Endothelial cell of hepatic sinusoid (primary cell): ENCODE results near the gene KRT35.
"Not testable (repeated sequence)": the region's sequence is repeated elsewhere in the genome, so short reads cannot be mapped to it uniquely, and the experiment has no call there.

Experiments used
- in situ Hi-C: cut with HindIII; loops from 2 replicates; pipeline ENCODE4 v1.10.0; 2017; ENCODE audit warnings: low sequenced_read_pairs

The KRT35 gene

DNA sequence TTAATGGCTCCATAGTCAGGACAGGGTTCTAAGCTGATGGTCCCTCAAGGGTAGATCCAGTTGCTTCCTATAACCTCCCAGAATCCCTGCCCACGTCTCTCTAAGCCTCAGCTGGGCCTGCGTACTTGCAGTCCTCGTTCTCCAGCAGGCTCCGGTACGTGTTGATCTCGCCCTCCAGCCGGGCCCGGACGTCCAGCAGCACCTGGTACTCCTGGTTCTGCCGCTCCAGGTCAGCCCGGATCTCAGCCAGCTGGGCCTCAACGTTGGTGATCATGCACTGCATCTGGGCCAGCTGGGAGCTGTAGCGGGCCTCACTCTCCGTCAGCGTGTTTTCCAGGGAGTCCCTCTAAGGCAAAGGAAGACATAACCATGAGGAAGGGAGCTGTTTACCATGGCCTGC lies 18.2 kb downstream of the KRT35 start:
- in situ Hi-C loops = no loop called here

DNA sequence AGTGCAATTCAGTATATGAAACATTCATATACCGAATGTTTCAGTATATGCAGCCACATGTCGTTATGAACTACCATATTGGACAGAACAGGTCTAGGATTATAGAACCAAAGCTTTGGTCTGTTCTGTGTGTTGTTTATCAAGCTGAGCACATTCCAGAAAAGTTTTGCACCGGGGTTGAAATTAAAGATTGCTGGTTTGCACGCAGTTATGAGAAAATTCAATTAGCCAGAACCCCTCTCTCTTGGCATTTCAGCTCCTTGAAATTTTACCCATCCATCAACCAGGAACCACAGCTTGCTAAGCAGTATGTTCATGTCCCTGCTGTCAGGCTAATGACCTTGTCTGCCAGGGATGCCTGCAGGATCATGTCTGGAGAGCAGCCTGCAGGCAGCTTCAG lies 23.3 kb downstream of the KRT35 start:
- in situ Hi-C loops = no loop called here

DNA sequence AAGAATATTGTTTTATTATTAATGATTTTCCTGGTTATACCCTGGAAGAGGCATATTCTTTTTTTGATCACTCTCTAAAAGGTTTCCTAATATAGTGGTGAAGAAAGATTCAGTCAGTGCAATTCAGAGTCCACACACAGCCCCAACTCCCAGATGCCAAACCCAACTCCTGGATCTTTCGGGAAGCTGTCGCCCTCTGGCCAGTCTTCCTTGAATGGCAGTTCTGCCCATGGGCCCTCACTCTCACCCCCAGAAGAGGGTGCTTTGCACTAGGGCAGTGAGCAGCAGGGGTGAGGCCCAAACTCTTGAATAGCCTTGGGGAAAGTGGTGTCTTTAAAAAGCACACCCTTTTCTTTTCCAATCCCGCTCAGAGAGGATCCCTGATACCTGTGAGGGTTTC lies 24.7 kb downstream of the KRT35 start:
- in situ Hi-C loops = no loop called here

DNA sequence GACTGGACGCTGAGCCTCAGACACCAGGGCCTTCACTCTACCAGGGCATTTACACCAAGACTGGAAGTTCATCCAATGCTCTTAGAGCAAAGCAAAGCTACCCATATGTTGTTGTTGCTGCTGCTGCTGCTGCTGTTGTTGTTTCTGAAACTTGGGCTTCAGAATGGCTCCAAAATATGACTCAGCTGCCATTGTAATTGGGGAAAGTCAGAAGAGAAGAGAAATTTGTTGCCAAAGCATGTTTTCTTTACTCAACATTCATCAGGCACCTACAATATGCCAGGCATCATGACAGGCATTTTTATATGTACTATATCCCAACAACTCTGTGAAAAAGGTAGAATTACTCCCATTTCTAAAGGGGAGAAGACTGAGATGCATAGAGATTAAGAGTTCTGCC lies 25.7 kb downstream of the KRT35 start:
- in situ Hi-C loops = no loop called here

DNA sequence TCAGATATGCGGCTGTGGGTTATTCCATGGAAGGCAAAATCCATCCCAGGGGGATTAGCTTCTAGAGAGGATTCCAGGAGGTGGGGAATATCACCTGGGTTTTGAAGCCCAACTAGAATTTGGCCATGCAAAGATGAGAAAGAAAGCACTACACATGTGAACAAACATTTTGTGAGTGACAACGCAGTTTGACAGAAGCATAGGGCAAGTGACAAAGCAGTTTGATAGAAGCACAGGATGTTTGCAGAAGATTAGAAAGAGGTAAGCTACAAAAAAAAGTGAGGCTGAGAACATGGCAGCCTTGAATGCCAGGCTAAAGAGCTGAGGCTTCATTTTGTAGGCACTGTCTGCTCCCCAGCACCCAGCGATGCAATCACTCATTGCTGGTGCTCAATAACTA lies 27.9 kb downstream of the KRT35 start:
- in situ Hi-C loops = no loop called here

DNA sequence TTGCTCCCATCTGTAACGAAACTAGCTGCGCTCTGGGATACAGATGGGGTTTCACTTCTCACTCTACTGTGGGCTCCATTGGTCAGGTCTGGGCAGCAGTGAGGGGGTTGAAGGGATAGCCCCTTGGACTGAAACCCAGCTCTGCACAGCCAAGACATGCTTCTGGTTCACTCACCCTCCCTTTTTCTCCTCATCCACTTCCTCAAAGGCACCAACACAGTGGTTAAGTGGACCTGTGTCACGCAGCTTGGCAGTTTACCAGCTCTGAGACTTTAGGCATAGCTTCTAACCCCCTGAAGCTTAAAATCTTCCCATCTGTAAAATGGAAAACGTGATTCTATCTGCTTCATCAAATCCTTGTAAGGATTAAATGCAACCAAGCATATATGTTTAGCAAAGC lies 28.7 kb downstream of the KRT35 start:
- in situ Hi-C loops = no loop called here

DNA sequence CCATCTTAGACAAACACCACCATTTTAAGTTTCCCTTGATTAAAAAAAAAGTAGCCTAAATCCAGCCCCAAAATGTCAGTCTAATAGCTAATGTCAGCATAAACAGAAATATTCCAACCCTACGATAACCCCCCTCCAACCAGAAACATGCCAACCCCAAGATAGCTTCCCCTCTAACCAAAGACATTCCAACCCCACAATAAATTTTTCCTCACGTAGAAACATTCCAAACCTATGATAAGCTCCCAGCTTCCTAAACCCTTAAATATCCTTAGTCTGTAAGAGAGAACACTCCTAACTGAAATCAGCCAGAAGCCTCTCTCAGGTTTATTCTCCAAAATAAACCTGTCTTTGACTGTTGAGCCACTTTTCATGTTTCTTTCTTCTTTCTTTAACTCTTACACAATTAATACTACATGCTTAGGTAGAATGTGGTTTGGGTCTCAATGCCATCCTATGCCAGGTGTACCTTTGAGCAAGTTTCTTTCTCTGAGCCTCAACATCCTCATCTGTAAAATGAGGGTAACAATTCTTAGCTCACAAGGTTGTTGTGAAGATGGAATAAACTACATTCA lies 29.7 kb downstream of the KRT35 start:
- in situ Hi-C loops = no loop called here

DNA sequence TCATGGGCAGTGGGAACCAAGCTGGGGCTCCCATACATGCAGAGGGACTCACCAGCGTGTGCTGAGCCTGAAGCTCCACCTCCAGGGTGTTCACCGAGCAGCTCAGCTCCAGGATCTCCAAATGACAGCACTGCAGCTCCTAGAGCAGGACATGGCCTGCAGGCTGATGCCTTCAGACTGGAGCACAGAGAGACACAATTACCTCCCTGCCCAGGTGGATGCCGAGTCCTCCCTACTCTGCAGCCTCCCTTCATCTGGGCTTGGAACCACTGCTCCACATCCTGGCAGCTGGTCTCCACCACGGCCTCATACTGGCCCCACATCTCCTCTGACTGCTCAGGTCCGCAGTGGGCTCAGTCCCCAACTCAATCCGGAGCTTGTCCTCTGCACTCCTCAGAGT lies 31.9 kb downstream of the KRT35 start:
- in situ Hi-C loops = no loop called here

DNA sequence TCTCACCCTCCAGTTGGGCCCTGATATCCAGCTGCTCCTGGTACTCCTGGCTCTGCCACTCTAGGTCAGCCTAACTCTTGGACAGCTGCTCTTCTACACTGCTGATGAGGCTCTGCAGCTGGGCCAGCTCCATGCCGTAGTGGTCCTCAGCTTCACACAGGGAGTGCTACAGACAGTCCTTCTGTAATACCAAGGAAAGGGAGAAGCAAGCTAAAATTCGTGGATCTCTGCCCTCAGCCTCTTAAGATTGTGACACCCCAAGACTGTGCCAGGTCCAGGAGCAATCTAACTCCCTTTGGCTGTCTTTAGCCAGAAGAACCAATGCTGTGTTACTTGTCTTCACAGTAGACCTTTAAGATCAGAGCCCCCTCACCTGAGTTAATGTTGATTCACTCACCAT lies 32.4 kb downstream of the KRT35 start:
- in situ Hi-C loops = no loop called here

DNA sequence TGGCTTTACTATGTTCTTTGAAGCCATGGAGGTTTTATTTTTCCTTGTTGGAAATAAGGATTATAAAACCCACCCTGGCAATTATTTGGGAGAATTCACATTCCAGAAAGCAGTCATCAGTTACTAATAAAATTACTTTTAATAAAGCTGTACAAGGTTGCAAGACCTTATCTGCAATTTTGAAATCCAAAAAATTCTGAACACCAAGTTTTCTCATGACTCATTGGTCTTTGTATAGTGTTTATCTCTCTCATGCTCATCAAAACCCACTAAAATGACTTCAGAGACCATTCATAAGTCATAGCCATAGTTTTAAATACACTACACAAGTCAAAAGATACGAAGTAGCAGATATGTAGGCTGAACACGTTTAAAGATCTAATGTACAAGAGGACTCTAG lies 34.1 kb downstream of the KRT35 start:
- in situ Hi-C loops = no loop called here

DNA sequence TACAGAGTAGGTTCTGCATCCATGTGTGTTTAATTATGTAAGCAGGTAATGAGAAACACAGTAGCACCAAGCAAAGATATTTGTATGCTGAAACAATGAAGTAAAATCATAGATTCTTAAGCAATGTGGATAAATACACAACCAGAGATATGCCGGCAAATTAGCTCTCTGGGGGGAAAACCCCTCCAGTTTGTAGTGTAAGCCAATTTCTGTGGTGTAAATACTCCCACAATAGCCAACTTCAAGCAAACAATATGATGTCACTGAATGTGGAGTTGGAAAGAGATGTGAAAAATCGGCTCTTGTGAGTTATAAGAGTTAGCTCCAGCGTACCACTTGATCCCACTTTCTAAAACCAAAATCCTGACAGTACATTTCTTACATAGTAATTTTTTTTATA lies 36.3 kb downstream of the KRT35 start:
- in situ Hi-C loops = loop anchor here (5.0 kb wide), 1 partner anchor 42 kb away; no protein-coding TSS in a partner anchor

DNA sequence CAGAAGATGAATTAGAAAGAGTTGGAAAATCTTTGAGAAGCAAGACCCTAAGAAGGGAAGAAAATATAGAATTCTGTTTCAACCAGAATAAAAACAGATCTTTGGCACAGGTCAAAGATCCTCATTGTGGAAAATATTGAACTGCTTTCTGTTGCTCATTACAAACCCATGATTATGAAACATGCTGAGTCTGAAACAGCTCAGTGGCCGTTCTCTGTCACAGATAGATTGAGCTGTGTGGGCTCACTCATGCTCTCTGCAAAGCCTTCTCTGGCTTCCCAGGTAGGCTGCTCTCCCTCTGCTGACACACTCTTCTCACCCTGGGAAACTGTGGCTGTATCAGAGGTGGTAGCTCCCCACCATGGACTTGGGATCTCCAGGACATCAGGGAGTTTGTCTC lies 36.8 kb downstream of the KRT35 start:
- in situ Hi-C loops = loop anchor here (5.0 kb wide), 1 partner anchor 42 kb away; no protein-coding TSS in a partner anchor

DNA sequence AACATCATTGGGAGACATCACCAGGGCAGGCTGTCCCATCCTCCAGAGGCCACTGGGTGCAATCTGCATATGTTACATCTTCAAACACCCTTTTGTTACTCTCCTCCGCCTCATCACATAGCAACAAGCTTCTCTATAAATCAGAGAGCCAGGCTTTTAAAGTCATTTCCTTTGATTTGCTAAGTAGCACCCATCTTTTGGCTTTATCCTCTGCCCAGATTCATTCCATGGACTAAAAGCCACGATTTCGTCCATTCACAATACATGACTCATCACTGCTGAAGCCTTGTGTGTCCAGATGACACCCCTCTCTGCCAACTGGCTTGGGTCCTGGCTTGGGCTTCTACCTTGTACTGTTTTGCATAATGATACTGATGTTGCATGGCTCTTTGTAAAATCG lies 38.2 kb downstream of the KRT35 start:
- in situ Hi-C loops = loop anchor here (5.0 kb wide), 1 partner anchor 40 kb away; no protein-coding TSS in a partner anchor

DNA sequence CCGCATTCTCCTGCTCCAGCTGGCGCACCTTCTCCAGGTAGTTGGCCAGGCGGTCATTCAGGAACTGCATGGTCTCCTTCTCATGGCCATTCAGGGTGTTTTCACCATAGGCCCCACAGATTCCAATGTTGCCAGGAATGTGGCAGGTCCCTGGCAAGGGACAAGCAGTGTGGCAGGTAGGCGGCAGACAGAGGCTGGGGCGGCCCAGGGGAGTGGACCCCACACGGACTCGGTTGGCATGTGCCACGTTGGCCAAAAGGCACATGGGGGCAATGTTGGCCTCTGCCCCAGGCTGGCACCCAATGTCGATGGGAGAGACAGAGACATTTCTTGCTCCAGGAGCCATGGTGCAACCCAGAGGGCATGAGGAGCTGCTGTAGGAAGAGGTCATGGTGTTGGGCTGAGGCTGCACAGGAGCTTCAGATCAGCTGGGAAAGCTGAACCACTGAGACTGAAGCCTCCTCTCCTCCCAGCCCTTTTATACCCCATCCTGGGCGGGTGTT lies 40.4 kb downstream of the KRT35 start, which contains the start of gene KRT38:
Gene KRT38 (minus strand): TSS at position 453 of the 503 bp plus-strand sequence. CDS start 62 bp downstream, at position 391.
- in situ Hi-C loops = loop anchor here (5.0 kb wide), 1 partner anchor 38 kb away; no protein-coding TSS in a partner anchor

DNA sequence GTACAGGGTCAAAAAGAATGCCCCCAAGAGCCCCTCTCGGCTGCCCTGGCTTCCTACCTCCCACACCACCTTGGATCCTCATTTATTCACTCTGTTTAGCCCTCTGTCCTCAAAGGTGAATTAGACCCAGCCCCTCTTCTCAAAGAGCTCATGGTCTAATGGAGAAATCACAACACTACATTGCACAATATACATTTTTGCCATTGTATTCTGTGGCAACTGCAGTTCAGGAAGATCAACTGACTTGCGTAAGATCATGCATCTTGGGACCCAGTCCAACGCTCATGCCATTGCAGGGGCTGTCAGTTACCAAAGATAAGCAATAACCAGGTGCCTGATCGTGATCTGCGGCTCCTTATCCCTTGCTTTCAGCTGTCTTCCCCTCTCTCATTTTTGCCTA lies 41.6 kb downstream of the KRT35 start:
- in situ Hi-C loops = no loop called here

DNA sequence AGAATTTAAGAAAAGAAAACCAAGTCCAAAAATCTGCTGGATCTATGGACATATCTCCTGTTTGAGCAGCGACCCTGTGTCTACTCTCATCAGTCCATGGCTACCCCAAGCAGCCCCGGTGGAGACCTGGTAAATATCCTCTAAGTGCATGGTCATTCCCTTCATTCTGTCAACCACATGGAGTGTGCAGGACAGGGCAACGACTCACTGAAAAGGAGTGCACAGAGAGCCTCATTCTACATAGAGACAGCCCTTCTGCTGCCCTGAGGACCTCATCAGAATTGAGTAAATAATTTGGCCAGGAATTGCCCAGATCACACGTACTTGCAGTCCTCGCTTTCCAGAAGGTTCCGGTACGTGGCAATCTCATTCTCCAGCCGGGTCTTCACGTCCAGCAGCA lies 43.2 kb downstream of the KRT35 start:
- in situ Hi-C loops = no loop called here

DNA sequence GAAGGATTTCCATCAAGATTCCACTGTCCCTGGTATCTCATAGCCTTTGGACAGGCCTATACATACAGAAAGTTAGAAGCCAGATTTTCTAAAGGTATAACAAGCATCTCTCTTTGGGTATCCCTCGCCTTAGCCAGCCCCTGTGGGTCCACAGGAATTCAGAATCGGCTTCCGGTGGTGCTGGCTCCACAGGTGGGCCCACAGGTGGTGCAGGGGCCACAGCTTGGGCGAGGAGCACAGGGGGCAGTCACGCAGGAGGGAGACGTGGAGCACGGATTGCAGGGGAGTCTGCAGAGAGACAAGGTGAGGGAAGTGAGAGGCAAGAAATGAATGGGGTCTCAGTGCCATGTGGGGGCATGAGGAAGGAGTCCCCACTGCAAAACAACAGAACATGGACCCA lies 43.7 kb downstream of the KRT35 start:
- in situ Hi-C loops = no loop called here

DNA sequence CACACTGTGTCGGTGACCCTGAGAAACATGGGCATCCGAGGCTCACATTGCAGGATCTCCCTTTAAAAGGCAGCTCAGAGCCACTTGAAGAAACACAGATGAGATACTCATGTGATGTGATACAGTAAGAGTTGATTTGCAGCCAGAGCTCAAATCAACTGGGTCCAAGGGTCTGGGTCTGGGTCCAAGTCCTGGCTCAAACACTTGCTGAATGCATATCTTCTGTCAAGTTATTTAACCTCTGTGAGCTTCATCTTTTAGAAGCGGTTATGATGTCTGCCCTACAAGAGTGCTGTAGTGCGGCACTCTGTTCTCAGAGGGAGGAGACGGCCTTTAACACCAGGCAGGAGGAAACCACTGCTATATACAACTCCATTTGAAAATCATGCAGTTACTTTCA lies 46.5 kb downstream of the KRT35 start:
- in situ Hi-C loops = no loop called here

DNA sequence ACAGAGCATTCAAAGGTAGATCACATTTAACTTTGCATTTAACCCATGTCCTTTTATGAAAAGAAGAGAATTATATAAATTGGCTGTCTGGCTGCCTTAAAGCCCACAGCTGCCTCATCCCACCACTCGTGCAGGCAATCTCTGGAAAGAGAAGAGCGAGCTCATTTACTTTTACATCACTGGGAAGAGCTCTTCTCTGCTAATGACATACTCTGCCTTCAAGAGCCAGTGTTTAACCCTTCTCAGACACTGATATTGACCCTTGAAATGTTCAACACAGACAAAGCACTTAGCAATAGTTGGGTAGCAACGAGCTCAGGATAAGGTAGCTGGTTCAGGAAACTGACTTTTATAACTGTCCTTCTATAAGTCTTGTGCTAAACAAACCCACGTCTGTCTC lies 46.9 kb downstream of the KRT35 start:
- in situ Hi-C loops = no loop called here

DNA sequence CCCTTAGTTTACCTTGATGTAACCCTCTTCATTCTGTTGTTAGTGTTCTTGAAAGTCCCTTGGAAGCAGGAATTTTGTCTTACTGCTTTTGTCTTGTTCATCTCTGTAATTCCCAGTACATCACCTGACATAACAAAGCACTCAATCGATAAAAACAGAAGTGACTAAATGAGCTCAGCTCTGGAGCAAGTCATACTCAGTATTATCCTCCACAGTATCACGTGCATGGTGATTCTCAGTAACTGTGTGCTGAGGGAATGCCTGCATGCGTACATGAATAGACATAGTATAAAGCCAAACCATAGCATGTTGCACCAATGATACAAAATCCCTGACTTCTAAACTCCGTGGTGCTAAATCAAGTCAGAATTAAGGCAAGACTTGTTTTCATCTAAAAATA lies 47.4 kb downstream of the KRT35 start:
- in situ Hi-C loops = no loop called here

DNA sequence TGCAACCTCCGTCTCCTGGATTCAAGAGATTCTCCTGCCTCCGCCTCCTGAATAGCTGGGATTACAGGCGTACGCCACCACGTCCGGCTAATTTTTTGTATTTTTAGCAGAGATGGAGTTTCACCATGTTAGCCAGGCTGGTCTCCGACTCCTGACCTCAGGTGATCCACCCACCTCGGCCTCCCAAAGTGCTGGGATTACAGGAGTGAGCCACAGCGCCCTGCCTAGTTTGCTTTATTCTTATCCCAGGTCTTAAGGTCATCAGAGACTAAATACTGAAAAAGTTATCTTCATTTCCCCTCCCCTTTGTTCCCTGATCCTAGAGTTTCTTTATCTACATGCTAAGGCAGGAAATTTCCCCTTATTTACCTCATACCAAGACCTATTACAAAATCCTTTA lies 50.6 kb downstream of the KRT35 start:
- in situ Hi-C loops = not testable (repeated sequence)

DNA sequence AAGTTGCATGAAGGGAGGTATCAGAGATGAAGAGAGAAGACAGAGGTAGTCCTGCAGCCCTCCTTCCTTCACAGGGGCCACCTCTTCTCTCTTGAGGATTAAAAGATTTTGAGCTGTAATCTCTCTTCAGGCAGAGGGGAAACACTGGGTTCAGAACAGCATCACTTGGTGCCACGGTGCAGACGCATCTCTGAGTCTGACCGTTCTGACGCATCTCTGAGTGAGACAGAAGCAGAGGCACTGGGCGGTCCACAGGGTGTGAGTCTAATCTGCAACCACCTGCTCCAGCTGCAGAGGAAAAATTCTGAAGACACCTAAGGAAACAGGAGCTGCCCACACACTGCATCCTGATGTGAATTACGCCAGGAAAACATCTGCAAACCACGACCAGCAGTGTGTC lies 51.3 kb downstream of the KRT35 start:
- in situ Hi-C loops = no loop called here
